Activated T-helper 1 cell treated with anti-CD3 and anti-CD28 coated beads, Interleukin-2, amount 50 U/mL, for 16 hours (primary cell): Measurements from ENCODE around the gene LNP1.

ENCODE experiments used
- DNase-seq, 2 donors: peaks; one replicate each; pipeline ENCODE4 v3.0.0-alpha.2; 2020; ENCODE audit warnings: low read depth in 1 of 2, low spot score in 1 of 2

Gene LNP1

GRCh38 chr3:100399341-100400071, 1.8 kb upstream of the LNP1 start:
- no peak for DNase-seq

GRCh38 chr3:100400419-100400779, 940 bp upstream of the LNP1 start:
- DNase-seq = peak in 1 of 2 donors; percentile 25

GRCh38 chr3:100401674-100402041, 319 bp downstream of the LNP1 start:
- DNase-seq = peak; percentile 7 to 27

- no peak for DNase-seq
Observed at GRCh38 chr3:100402256-100402655, 917 bp downstream of the LNP1 start.

- DNase-seq = no peak
Observed at GRCh38 chr3:100402891-100403290, 1.6 kb downstream of the LNP1 start.

- DNase-seq = no peak
Observed at GRCh38 chr3:100403362-100404249, 2.3 kb downstream of the LNP1 start.

- no peak for DNase-seq
Observed at GRCh38 chr3:100404250-100404548, 2.9 kb downstream of the LNP1 start.

GRCh38 chr3:100407164-100407563, 5.8 kb downstream of the LNP1 start:
- no peak for DNase-seq

GRCh38 chr3:100407977-100408532, 6.7 kb downstream of the LNP1 start:
- no peak for DNase-seq

GRCh38 chr3:100411091-100411982, 10.0 kb downstream of the LNP1 start:
- DNase-seq = no peak

- DNase-seq = no peak
Observed at GRCh38 chr3:100412912-100413590, 11.7 kb downstream of the LNP1 start.

GRCh38 chr3:100413613-100414012, 12.3 kb downstream of the LNP1 start:
- no peak for DNase-seq

GRCh38 chr3:100416176-100416575, 14.8 kb downstream of the LNP1 start:
- no peak for DNase-seq

- DNase-seq = no peak
Observed at GRCh38 chr3:100416863-100417262, 15.5 kb downstream of the LNP1 start.

GRCh38 chr3:100419406-100419805, 18.1 kb downstream of the LNP1 start:
- DNase-seq = no peak

- DNase-seq = no peak
Observed at GRCh38 chr3:100420885-100421284, 19.5 kb downstream of the LNP1 start.

- no peak for DNase-seq
Observed at GRCh38 chr3:100423611-100424010, 22.3 kb downstream of the LNP1 start.

- no peak for DNase-seq
Observed at GRCh38 chr3:100424261-100424660, 22.9 kb downstream of the LNP1 start.

GRCh38 chr3:100425316-100425715, 24.0 kb downstream of the LNP1 start:
- no peak for DNase-seq

- DNase-seq = no peak
Observed at GRCh38 chr3:100426067-100426682, 24.8 kb downstream of the LNP1 start.
